Activated CD4-positive, alpha-beta T cell treated with anti-CD3 and anti-CD28 coated beads, Interleukin-2, amount 50 U/mL, for 4 hours (primary cell): ENCODE measurements around the gene BACE2.
"Not testable (repeated sequence)": the region's sequence is repeated elsewhere in the genome, so short reads cannot be mapped to it uniquely, and the experiment has no call there.

Experiments
- DNase-seq, 2 experiments: peaks; one replicate each; pipeline ENCODE4 v3.0.0-alpha.2; 2020

The BACE2 gene

DNA sequence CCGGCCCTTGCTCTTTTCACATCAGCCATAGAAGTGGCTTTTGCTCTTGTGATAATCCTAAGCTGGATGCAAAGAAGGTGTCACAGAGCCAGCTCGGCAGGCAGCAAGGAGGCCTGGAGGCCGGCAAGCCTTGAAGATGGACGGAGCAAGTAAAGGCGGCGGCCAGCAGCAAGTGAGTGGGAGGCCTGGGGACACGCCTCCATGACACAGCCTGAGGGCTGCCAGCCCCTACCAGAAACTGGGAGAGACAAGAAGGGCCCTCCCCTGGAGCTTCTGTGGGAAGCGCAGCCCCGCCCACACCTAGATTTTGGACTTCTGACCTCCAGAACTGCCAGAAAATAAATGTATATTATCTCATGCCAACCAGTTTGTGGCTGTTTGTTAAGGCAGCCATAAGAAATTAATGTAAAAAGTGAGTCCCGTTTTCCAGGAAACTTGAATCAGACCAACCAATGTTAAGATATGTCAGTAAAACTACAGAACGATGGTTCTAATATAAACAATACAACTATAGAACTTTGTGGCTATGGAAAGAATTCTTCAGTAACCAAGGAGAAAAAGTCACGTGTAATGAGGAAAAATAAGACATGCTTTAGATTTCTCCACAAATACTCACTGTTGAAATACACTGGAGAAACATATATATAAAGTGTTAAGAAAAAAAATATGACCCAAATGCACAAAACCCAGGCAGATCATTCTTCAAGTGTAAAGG, 49.9 kb downstream of the BACE2 start:
- DNase-seq, result no peak

DNA sequence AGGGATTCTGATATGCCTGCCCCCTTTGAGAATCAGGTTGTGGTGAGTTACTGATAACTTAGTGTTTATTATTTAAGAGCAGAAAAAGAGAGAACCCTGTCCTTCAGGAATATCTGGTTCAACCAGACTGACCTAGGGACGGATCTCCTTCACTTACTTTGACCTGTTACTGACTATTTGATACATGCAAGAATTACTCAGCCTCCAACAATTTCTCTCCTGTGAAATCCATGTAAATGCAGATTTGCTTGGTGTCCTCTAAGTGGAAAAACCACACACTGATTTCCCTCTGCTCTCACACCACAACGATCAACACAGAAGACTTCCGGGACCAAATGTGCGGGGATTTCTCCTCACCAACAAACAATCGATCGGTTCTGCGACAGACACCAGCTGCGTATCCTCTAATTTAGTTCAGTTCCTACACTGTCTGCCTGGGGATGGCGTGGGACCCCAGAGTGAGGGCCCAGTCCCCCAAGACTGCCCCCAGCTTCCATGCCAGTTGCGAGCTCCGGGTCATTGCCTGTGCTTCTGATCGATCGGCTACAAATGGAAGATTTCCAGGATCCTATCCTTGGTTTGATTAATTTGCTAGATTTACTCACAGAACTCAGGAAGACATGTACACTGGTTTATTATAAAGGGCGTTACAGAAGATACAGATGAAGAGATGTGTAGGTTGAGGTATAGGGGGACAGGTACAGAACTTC, 51.7 kb downstream of the BACE2 start:
- no peak for DNase-seq

DNA sequence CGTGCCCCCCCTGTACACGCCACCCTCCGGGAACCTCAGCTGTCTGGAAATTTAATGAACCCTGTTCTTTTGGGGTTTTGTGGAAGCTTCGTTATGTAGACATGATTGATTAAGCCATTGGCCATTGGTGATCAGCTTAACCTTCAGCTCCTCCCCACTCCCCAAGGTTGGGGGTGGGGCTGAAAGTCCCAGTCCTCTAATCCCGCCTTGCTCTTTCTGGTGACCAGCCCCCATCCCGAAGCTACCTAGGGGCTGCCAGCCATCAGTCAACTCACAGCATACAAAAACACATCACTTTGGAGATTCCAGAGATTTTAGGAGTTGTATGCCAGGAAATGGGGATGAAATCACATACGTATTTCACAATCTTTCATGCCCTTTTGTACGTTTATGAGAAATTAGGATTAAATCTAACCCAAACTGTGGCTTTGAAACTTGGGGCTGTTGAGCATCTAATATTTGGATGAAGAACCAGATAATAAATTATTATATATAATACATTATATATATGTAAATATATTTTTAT, 52.3 kb downstream of the BACE2 start:
- no peak for DNase-seq

DNA sequence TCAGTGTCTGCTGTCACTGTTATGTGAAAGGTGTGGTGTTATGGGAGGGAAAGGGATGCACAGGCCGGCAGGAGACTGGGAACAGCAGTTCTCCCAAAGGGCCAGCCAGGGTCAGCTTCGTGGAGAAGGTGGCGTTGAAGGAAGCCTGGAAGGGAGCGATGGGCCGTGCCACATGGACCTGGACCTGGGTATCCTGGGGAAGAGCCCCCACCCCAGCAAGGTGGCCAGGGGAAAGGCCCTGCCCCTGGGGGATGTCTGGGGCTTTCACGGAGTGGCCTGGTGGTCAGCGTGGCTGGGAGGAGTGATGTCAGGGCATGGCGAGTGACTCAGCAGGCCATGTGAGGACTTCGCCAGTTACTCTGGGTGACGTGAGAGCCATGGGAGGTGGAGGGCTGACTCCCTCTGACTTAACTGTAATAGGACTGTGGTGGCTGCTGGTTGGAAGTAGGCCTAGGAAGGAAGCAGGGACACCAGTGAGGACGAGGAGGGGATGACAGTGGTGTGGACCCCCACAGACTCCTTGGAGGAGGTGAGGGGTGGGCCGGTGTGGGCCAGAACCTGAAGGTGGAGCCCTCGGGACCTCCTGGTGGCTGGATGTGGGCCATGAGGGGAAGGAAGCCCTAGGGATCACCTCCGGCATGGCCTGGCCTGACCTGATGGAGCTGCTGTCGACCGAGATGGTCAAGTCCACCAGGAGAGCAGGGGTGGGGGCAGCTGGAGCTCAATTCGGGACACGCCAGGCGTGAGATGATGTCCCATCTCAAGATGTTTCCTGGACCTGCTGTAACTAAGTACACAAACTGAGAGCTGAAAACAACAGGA, 54.5 kb downstream of the BACE2 start:
- no peak for DNase-seq

DNA sequence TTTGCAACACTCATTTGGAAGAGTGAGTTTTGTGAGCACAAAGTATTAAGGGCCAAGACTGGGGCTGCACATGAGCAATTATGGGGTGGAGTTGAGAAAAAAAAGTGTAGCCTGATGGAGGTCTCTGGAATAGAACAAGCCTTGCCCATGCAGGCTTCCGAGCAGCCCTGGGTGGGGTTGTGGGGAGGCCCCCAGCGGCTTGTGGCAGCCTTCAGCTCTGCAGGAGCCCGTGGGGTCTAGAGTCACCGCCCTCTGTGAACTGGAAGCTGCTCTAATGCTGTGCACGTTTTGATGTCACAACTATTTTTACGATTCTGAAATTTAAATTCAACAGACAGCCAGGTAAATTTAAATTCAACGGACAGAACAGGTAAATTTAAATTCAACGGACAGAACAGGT, 58.9 kb downstream of the BACE2 start:
- no peak for DNase-seq

DNA sequence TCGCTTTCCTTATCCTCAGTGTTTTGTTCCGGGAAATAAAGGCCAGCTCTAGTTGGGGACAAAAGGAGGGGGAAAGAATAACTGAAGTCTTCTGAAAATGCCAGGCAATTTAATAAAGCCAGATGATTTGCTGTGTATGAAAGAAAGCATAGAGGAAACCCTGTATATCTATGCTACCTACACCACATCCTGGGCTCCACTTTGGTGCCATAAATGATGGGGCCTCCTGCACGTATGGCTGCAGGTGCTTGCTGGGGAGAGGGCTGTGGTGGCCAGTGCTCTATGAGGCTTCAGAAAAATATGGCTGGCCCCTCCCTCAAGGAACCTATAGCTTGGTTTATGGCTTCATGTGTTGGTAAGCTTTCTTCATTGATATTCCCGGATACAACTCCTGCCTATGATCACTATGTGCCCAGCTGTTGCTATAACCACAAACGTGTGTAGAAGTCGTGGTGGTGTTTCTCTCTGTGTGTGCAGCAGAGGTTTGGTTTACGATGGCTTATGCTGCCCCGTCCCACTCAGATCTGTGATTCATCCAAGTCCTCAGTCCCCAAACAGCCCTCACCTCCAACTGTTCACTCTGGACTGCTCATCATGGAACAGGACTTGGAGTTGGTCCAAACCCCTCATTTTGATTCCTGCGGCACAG, 59.5 kb downstream of the BACE2 start:
- no peak for DNase-seq

DNA sequence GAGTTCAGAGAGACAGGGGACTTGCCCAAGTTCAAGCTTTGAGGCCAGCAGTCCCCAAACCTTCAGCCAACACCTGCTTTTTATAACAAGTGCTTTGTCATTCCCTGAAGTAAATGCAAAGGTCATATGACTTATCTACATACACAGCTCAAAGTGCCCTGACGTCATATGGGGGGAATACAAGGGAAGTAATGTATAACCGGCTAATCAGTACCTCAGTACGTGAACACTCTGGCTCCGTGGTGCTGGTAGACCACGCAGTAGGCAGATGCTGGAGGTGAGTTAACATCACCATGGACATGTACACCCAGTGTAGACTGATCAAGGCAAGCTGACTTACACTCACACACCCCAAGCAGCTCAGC, 60.0 kb downstream of the BACE2 start:
- DNase-seq, result no peak

DNA sequence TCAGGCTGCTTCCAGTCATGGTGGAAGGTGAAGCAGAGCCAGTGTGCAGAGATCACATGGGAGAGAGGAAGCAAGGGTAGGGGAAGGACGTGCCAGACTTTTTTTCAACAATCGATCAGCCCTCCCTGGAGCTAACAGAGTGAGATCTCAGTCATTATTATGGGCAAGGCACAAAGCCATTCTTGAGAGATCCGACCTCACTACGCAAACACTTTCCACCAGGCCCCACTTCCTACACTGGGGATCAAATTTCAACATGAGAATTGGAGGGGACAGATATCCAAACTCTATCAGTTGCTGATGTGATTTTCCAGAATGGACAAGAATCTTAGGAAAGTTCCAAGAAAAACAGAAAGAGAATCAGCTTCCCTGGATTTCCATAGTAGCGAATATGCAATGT, 60.5 kb downstream of the BACE2 start:
- no peak for DNase-seq

DNA sequence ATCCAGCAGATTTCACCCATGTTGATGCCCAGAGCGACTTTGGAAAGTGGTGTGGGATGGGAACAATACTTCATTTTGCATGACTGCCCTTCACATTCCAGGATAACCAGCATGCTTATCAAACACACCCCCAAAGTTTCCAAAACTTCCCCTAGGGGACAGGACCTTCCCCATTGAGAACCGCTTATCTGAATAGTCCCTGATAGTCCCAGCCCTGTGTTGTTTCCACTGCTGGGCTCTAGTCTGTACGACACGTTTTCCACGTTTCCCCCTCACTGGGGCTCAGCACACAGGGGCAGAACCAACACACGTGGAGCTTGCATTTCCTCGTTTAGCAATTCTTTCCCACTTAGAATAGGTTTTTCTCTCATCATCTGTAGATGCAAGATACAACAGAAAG, 61.0 kb downstream of the BACE2 start:
- no peak for DNase-seq

DNA sequence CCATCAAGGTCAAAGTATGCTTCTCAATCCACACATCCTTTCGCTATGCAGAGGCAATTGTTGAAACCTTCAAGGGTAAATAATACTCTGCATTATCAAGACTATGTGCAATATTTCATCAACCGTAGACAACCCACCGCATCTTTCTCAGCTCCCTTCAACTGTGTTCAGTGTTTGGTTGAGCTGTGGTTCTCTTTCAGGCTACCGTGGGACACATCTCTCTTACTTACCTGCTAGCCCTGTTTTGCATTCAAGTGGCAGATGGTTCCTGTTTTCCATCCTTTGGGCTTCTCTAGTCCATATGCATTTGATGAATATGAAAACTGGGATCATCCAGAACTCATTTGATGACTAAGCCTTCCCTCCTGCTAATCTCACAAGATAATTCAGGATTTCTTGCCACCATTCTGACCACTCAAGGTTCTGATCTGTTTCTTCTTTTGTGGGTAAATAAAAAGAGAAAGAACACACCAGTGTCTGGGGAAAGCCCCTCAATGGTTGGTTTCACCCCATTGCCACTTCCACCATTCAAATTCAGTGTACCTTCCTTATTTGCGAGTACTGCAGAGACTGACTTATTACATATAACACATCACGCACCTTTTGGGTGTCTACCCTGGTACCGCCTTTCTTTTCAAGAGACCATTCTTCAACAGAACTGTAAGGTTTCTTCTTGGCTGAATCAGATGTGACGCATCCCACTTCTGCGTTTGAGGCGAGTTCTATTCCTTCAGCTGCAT, 61.7 kb downstream of the BACE2 start:
- no peak for DNase-seq

DNA sequence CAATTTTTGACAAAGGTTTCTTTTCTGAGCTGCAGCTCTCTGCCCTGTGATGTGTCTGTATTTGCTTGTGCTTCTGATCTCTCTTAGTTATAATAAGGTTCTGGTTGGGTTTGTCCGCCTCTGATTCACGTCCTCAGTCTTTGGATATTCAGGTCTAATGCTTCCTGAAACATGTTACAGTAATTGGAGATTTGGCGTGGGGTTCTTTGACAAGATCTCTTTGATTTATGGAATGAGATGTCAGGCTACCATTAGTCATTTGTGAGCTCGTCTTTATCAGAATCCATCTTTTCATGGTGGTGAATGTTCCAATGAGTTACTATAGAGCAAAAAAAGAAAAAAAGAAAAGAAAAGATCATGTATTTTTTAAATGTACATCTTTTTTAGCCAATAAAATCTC, 62.5 kb downstream of the BACE2 start:
- no peak for DNase-seq

DNA sequence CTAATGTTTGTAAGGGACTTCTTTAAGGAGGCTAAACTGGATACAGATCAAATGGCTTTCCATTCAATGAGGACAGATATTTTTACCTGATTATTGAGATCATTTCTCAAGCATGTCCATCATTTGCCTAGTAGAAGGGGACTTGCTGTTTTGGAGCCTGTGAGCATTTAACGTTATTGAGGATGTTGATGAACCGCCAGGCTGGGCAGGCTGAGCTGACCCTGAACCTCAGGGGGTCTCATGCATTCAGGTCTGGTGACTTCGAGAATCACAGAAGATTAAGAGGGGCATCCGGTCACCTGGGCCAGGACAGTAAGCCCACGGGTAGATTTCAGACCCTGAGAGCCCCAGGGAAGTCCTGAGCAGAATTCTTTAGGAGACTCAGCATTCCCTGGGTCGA, 63.1 kb downstream of the BACE2 start:
- no peak for DNase-seq

DNA sequence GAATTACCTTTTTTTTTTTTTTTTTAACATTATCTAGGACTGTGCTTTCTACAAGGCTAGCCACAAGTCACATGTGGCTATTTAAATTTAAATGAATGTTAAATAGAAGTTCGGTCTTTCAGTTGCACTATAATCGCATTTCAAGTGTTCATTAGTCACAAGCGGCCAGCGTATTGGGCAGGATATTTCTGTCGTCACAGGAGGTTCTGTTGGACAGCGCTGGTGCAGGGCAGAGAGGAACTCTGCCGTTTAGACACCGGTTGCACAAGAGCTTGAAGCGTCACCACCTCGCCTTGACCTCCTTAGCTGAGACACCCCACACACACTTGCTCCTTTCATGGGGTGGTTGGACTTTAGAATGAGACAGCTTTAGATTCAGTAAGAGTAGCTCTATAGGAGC, 64.1 kb downstream of the BACE2 start:
- no peak for DNase-seq

DNA sequence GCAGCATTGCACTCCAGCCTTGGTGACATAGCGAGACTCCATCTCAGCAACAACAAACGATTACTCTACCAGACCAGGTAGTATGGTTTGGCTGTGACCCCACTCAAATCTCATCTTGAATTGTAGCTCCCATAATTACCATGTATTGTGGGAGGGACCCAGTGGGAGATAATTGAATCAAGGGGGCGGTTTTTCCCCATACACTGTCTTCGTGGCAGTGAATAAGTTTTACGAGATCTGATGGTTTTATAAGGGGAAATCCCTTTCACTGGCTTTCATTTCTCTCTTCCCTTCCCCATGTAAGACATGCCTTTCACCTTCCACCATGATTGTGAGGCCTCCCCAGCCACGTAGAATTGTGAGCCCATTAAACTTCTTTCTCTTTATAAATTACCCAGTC, 66.0 kb downstream of the BACE2 start:
- DNase-seq, result no peak

DNA sequence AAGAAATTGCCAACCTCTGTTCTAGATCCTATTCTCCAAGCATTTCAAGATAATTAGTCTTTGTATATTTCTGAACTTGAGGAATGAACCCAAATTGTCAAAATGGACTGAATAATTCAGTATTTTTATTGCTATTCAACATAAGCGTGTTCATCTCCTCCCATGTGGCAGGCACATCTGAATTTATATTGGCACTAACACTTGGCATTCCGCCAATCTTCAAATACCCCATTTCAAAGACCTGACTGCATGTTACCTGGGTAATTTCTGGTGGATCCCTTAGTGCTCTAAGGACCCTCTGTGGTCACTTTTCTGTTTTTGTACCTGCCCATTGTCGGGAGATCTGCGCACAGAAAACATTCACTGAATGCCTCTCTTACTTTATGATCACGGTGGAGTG, 66.6 kb downstream of the BACE2 start:
- DNase-seq, result no peak

DNA sequence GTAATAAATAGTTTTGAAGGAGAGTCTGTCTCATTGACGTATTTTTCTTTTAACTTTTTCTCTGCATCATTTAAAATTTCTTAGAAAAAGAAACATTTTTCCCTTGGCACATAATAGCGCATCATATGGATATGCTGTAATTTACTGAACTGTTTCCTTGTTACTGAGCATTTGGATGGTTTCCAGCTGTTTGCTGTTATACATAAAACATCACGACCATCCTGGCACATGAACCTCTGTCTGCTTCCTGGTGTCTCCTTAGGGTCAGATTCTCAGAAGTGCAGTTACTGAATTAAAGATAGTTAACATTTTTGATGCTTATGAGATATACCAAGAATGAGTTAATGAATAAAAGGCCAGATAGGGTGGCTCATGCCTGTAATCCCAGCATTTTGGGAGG, 67.2 kb downstream of the BACE2 start:
- DNase-seq, result no peak

DNA sequence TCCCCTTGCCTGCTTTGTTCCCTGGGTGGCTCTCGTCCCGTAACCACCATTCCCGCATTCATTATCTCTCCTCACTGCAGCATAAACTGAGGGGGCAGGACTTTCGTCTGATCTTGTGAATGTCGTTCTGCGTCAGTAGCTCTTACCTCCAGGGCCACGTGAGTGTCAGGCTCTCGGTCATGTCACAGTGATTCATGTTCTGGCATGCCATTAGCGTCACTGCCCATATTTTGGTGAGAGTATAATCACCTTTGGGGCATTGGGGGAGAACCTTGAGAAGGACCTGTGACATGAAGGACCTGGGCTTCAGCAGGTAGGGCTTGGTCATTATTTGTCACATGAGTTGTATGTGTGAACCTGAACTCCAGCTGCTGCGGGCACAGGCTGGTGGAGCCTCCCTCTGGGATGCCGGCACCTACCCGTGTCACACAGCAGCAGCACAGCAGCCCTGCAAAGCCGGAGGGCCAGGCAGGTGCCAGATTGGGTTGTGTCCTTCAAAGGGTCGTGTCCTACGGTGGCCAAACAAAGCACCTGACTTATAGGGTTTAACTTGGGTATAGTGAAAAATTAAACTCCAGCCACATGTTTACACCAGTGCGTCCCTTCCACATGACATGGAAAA, 68.5 kb downstream of the BACE2 start:
- no peak for DNase-seq

DNA sequence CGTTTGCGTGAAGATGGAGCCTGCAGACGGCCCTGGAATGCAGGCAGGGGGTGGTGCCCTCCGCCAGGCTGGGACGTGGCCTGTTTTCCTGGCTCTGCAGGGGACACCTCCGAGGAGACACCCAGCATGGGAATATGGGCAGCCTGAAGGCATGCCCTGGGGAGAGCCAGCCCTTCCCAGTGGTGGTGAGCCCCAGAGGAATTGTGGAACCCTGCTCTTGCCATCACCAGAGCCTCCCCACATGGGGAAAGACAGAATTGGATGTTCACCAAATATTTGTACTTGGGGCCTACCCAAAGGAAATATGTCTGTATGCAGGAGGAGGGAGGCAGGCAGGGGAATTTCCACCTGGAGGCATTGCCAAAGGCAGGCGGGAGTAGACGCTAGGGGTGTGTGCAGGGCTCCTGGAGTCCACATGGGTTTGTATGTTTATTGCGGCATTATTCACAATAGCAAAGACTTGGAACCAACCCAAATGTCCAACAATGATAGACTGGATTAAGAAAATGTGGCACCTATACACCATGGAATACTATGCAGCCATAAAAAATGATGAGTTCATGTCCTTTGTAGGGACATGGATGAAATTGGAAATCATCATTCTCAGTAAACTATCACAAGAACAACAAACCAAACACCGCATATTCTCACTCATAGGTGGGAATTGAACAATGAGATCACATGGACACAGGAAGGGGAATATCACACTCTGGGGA, 70.3 kb downstream of the BACE2 start:
- DNase-seq, result not testable (repeated sequence)

DNA sequence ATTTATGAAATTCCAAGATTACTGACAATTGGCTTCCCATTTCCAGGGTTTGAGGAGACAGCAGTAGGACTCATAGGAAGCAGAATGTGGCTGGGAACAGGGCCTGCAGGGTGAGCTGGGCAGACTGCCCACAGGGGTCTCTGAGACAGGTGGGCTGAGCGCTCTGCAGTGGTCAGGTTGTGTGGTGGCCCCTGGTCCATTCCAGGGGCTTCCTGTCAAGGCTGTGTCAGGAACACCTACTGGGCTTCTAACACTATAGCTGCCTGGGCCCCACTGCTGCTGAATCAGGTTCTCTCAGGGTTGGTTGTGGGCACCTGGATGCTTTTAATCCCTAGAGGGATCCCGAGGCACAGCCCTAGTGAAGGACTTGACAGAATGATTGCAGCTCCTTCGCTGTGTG, 72.1 kb downstream of the BACE2 start:
- no peak for DNase-seq

DNA sequence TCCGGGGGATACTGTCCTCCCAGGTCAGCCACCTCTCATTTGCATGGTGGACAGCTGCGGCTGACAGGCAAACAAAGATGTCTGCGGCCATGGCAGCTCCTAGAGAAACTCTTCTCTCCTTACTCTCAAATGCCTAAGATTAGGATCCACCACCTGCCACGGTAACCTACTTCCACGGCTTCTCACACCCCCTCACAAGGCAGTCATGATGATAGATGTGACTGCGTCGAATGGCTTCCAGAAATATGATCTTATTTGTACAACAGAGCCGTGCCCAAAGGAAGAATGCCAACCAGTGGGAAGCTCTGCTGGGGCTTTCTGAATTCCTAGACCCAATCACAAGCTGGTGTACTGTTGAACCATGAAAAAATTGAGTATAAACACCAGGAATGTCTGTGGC, 73.4 kb downstream of the BACE2 start:
- no peak for DNase-seq

DNA sequence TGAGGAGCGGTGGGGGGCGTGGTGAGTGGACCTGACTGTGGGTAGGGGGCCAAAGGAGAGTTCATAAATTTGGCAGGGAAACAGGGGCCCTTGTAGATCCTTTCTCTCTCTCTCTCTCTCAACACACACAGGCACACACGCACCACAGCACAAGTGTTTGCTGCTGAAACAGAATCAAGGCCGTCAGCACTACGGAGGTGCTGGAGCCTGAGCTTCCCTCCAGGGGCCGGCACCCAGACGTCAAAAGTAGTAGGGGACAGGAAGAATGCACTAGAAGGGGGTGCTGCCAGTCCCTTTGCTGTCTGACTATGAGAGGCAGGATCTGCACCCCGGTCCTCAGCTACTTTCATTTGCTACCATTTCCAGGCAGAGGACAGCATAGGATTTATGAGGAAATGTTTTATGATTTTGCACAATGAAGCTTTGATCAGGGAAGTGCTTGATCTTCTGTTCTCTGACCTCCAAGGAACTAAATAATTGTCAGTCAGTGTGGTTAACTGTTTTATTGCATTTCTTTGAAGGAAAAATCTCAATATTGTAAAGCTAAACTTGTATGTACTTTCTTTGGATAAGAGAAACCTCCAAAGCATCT, 74.4 kb downstream of the BACE2 start:
- no peak for DNase-seq
